OCI-LY3 (cell line): Measurements from ENCODE around the gene BMERB1.

Experiments
- CTCF ChIP-seq: fragments of 200-600, 300-600 bp; sonication (generic); IDR thresholded peaks from 2 replicates; pipeline ENCODE4 v1.5.1; 2014; ENCODE audit warnings: antibody characterized with exemption, low read length, low read depth
- EZH2phosphoT487 ChIP-seq: fragments of 200-600 bp; shearing (Covaris generic); IDR thresholded peaks from 2 replicates; pipeline ENCODE4 v1.6.1; 2018; ENCODE audit warnings: antibody characterized with exemption, mixed run types, low read depth

GRCh38 chr16:15434079-15434424, 336 bp upstream of the BMERB1 start:
- TF ChIP-seq CTCF (no peak), EZH2phosphoT487 (no peak)
